ENCODE measurements around the gene TELO2. TPM values are rescaled to one million over a fixed set of nuclear protein-coding genes. Genes with fewer than 3 reads are reported as not detected.
"Not testable (repeated sequence)": the region's sequence is repeated elsewhere in the genome, so short reads cannot be mapped to it uniquely, and the experiment has no call there.

The TELO2 gene
- total and polyA plus RNA-seq, 4 donors: 24.4 to 64.2 (median 42.8) TPM

DNA sequence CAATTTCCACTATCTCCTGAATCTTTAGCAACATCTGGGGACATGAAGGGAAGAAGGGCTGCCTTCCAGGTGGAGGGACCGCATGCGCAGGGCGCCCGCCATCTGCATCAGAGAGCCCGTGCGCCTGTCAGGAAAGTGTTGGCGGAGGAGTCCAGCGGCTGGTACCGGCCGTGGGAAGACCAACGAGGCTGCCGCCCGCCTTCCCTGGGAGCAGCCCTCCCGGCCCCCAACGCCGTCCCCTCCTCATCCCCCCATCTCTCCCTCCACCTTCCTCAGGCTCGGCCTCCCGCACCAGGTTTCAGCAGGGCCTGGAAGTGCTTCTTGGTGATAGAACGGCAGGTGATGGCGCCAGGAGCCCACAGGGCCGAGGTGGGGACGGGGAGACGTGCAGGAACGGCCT lies 27.1 kb upstream of the TELO2 start:
- 91 to 93% methylated on average over 24 of the region's 24 CpGs for WGBS, 2 donors
- peaks cover 0 to 17% (median under 1%) of the 10 kb centered on the region in 4 donors for H3K36me3 ChIP-seq (ENCODE audit: control insufficient read depth in 4 of 4, insufficient read depth in 4 of 4, low read length in 4 of 4)
- peaks cover 0 to 10% (median 0%) of the 10 kb centered on the region in 5 donors for H3K4me1 ChIP-seq (ENCODE audit: control insufficient read depth in 5 of 5, insufficient read depth in 5 of 5, low read length in 5 of 5)
- no peaks in the 10 kb centered on the region for H3K27me3 ChIP-seq (ENCODE audit: control insufficient read depth in 3 of 3, insufficient read depth in 3 of 3, low read length in 2 of 3)
- no peak overlapping the region for H3K9ac ChIP-seq (ENCODE audit: insufficient read depth in 1 of 2, low read length in 2 of 2)
- no peaks in the 10 kb centered on the region for H3K9me3 ChIP-seq (ENCODE audit: control insufficient read depth in 4 of 4, insufficient read depth in 3 of 4, low read length in 3 of 4)
- H3K27ac ChIP-seq (ENCODE audit: low read depth in 1 of 2, low read length in 1 of 2): no peak overlapping the region
- DNase-seq: no peak
- TF ChIP-seq, protein P1, sequence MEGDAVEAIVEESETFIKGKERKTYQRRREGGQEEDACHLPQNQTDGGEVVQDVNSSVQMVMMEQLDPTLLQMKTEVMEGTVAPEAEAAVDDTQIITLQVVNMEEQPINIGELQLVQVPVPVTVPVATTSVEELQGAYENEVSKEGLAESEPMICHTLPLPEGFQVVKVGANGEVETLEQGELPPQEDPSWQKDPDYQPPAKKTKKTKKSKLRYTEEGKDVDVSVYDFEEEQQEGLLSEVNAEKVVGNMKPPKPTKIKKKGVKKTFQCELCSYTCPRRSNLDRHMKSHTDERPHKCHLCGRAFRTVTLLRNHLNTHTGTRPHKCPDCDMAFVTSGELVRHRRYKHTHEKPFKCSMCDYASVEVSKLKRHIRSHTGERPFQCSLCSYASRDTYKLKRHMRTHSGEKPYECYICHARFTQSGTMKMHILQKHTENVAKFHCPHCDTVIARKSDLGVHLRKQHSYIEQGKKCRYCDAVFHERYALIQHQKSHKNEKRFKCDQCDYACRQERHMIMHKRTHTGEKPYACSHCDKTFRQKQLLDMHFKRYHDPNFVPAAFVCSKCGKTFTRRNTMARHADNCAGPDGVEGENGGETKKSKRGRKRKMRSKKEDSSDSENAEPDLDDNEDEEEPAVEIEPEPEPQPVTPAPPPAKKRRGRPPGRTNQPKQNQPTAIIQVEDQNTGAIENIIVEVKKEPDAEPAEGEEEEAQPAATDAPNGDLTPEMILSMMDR (IDR thresholded peaks at IDR 0.05; ENCODE audit: control extremely low read depth, extremely low read depth): no peak
- H3K4me3 ChIP-seq: no peak overlapping the region
- ATAC-seq (ENCODE audit: insufficient read depth, low FRiP score): no peak

DNA sequence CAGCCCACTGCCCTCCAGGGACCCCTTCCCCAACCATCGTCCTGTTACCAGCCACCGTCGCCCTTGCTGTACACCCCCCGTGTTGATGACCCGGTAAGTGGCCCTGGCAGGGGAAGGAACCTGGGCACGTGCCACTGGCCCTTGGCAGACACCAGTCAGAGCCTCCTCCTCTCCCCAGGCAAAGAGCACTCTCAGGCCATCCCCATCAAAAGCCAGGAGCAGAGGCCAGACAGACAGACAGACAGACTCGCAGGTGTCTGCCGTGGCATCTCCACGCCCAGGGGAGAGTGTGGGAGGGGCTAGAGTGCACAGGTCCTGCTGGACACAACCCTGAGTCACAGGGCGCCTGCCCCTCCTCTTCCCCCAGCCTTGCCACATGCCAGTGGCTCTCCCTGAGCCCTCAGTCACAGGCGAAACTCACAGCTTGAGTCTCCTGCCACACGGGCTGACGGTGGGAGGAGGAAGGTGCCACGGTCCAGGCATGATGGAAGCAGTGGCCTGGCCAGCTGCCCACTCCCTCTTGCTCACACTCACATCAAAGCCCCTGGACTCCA lies 26.1 kb upstream of the TELO2 start:
- no peak for ATAC-seq (ENCODE audit: insufficient read depth, low FRiP score)
- no peaks in the 10 kb centered on the region for H3K27me3 ChIP-seq (ENCODE audit: control insufficient read depth in 3 of 3, insufficient read depth in 3 of 3, low read length in 2 of 3)
- peaks cover 0 to 13% (median 0%) of the 10 kb centered on the region in 4 donors for H3K36me3 ChIP-seq (ENCODE audit: control insufficient read depth in 4 of 4, insufficient read depth in 4 of 4, low read length in 4 of 4)
- H3K4me1 ChIP-seq (ENCODE audit: control insufficient read depth in 5 of 5, insufficient read depth in 5 of 5, low read length in 5 of 5): peaks cover 0 to 19% (median 0%) of the 10 kb centered on the region in 5 donors
- TF ChIP-seq, protein P1 (IDR thresholded peaks at IDR 0.05; ENCODE audit: control extremely low read depth, extremely low read depth): no peak
- H3K27ac ChIP-seq (ENCODE audit: low read depth in 1 of 2, low read length in 1 of 2): no peak overlapping the region
- no peak overlapping the region for H3K4me3 ChIP-seq
- DNase-seq: no peak
- no peak overlapping the region for H3K9ac ChIP-seq (ENCODE audit: insufficient read depth in 1 of 2, low read length in 2 of 2)
- 73 to 79% methylated on average over 14 of the region's 14 CpGs for WGBS, 2 donors
- H3K9me3 ChIP-seq (ENCODE audit: control insufficient read depth in 4 of 4, insufficient read depth in 3 of 4, low read length in 3 of 4): no peaks in the 10 kb centered on the region

DNA sequence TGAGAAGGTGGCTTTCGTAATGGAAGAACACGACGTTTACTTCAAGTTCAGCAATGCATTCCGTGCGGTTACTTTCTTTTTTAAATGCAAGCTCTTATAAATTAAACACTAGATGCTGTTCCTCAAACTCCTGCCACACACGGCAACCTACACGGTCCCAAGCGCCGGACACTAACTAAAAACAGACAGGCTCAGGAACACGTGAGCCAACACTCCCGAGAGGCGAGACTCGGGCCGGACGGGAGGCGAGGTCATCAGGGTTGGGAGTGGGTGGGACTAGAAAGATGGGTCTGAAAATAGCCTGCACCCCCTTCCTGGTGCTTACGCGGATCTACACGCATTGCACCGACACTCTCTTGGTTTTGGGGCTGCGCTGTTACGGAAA lies 24.7 kb upstream of the TELO2 start:
- no peak for ATAC-seq (ENCODE audit: insufficient read depth, low FRiP score)
- TF ChIP-seq, protein P1 (IDR thresholded peaks at IDR 0.05; ENCODE audit: control extremely low read depth, extremely low read depth): no peak
- 86 to 87% methylated on average over 22 of the region's 22 CpGs for WGBS, 2 donors
- DNase-seq: no peak
- Histone ChIP-seq H3K4me1 (ENCODE audit: control insufficient read depth in 5 of 5, insufficient read depth in 5 of 5, low read length in 5 of 5) (peaks cover 0 to 19% (median 0%) of the 10 kb centered on the region in 5 donors), H3K27ac (ENCODE audit: low read depth in 1 of 2, low read length in 1 of 2) (no peak overlapping the region), H3K4me3 (no peak overlapping the region), H3K36me3 (ENCODE audit: control insufficient read depth in 4 of 4, insufficient read depth in 4 of 4, low read length in 4 of 4) (peaks cover 0 to 11% (median 0%) of the 10 kb centered on the region in 4 donors), H3K27me3 (ENCODE audit: control insufficient read depth in 3 of 3, insufficient read depth in 3 of 3, low read length in 2 of 3) (no peaks in the 10 kb centered on the region), H3K9ac (ENCODE audit: insufficient read depth in 1 of 2, low read length in 2 of 2) (no peak overlapping the region), H3K9me3 (ENCODE audit: control insufficient read depth in 4 of 4, insufficient read depth in 3 of 4, low read length in 3 of 4) (no peaks in the 10 kb centered on the region)

DNA sequence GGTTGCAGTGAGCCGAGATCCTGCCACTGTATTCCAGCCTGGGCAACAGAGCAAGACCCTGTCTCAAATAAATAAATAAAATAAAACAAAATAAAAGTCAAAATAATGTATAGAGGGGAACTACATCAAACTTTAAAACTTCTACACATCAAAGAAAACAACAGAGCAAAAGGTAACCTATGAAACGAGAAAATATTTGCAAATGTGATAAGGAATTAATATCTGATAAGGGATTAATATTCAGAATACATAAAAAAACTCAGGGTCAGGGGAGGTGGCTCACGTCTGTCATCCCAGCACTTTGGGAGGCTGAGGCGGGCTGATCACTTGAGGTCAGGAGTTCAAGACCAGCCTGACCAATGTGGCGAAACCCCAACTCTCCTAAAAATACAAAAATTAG lies 24.0 kb upstream of the TELO2 start:
- WGBS, 2 donors: 79 to 88% methylated on average over 5 of the region's 5 CpGs
- H3K9ac ChIP-seq (ENCODE audit: insufficient read depth in 1 of 2, low read length in 2 of 2); H3K27me3 ChIP-seq (ENCODE audit: control insufficient read depth in 3 of 3, insufficient read depth in 3 of 3, low read length in 2 of 3); H3K4me3 ChIP-seq; H3K9me3 ChIP-seq (ENCODE audit: control insufficient read depth in 4 of 4, insufficient read depth in 3 of 4, low read length in 3 of 4); ATAC-seq (ENCODE audit: insufficient read depth, low FRiP score); DNase-seq; H3K27ac ChIP-seq (ENCODE audit: low read depth in 1 of 2, low read length in 1 of 2); H3K36me3 ChIP-seq (ENCODE audit: control insufficient read depth in 4 of 4, insufficient read depth in 4 of 4, low read length in 4 of 4): not testable (repeated sequence)
- peaks cover 0 to 22% (median 3%) of the 10 kb centered on the region in 5 donors for H3K4me1 ChIP-seq (ENCODE audit: control insufficient read depth in 5 of 5, insufficient read depth in 5 of 5, low read length in 5 of 5)

Data from lung (tissue), 12 donors.